OCI-LY3 (cell line): ENCODE measurements around the gene SLC25A47.

ENCODE experiments used
- H2AFZ ChIP-seq: fragments of 200-600, 300-600 bp; shearing (Covaris generic); 2 replicates; pipeline ENCODE4 v1.6.0; 2014; ENCODE audit warnings: antibody characterized with exemption, low read depth, low read length
- H3K27ac ChIP-seq: fragments of 200-600, 300-600 bp; sonication (generic); 2 replicates; pipeline ENCODE4 v1.5.1; 2014; ENCODE audit warnings: mild to moderate bottlenecking, low read length, moderate library complexity, mixed read lengths
- H3K27me3 ChIP-seq: fragments of 200-600, 300-600 bp; sonication (generic); 2 replicates; pipeline ENCODE4 v1.6.1; 2014; ENCODE audit warnings: low read depth, low read length, mixed read lengths
- H3K36me3 ChIP-seq: fragments of 200-600, 300-600 bp; sonication (generic); replicated peaks from 2 replicates; pipeline ENCODE3; 2014; ENCODE audit warnings: low read depth, low read length, mixed read lengths
- H3K4me1 ChIP-seq: fragments of 300-600, 200-600 bp; sonication (generic); 2 replicates; pipeline ENCODE4 v1.6.1; 2014; ENCODE audit warnings: low read length, mixed read lengths
- H3K4me2 ChIP-seq: fragments of 200-600, 300-600 bp; sonication (generic); 2 replicates; pipeline ENCODE4 v1.6.1; 2014; ENCODE audit warnings: low read length, mixed read lengths
- H3K4me3 ChIP-seq: fragments of 300-600, 200-600 bp; sonication (generic); 2 replicates; pipeline ENCODE4 v1.5.1; 2014; ENCODE audit warnings: antibody characterized with exemption, mild to moderate bottlenecking, low read length, moderate library complexity
- H3K79me2 ChIP-seq: fragments of 300-600, 200-600 bp; shearing (Covaris generic); 2 replicates; pipeline ENCODE4 v1.6.1; 2014; ENCODE audit warnings: mild to moderate bottlenecking, low read length, mixed read lengths
- H3K9ac ChIP-seq: fragments of 300-600, 200-600 bp; shearing (Covaris generic); 2 replicates; pipeline ENCODE4 v1.6.0; 2014; ENCODE audit warnings: mild to moderate bottlenecking, low read length, moderate library complexity
- H3K9me3 ChIP-seq: fragments of 200-600, 300-600 bp; shearing (Covaris generic); 2 replicates; pipeline ENCODE4 v1.6.1; 2014; ENCODE audit warnings: low read length, mixed read lengths; ENCODE audit not compliant: insufficient read depth
- H4K20me1 ChIP-seq: fragments of 200-600, 300-600 bp; sonication (generic); 2 replicates; pipeline ENCODE4 v1.6.1; 2016; ENCODE audit warnings: low read length, mixed read lengths; ENCODE audit not compliant: insufficient read depth
- EZH2phosphoT487 ChIP-seq: fragments of 200-600 bp; shearing (Covaris generic); IDR thresholded peaks from 2 replicates; pipeline ENCODE4 v1.6.1; 2018; ENCODE audit warnings: antibody characterized with exemption, mixed run types, low read depth
- TF ChIP-seq, protein P1 (sequence below): fragments of 200-600, 300-600 bp; sonication (generic); IDR thresholded peaks from 2 replicates; pipeline ENCODE4 v1.5.1; 2014; ENCODE audit warnings: antibody characterized with exemption, low read length, low read depth

SLC25A47 gene

DNA sequence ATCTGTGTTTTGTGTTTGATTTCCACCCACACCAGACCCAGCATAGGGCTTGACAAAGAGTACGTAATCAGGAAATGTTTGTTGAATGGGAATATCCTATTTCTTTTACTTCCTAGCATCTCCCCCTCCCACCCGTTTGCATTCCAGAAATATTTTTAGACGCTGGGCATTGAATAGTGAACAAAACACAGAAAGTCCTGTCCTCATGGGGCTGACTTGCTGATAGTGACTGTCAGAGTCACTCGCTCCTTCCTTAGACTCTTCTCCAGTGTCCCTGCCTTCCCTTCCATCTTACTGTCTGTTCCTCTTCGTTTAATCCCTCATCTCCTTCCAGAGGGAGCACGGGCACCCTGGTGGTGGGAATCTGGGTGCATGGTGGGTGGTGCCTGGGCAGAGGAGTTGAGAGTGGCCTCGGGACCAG lies 53.6 kb downstream of the SLC25A47 start:
- H3K4me1 ChIP-seq, result peaks cover 29% of the 10 kb centered on the region
- H3K27ac ChIP-seq, result peak overlapping the region; percentile 74
- H3K27me3 ChIP-seq, result no peaks in the 10 kb centered on the region
- H3K4me3 ChIP-seq, result peak overlapping the region; percentile 91
- no peaks in the 10 kb centered on the region for H3K9me3 ChIP-seq
- H2AFZ ChIP-seq, result peak overlapping the region; percentile 67; the same call in 1 of the 2 replicates
- peak overlapping the region; percentile 78 for H3K9ac ChIP-seq
- peaks cover 4% of the 10 kb centered on the region for H3K36me3 ChIP-seq
- H3K79me2 ChIP-seq, result peaks cover 13% of the 10 kb centered on the region
- peak overlapping the region; percentile 95 for H3K4me2 ChIP-seq
- TF ChIP-seq EZH2phosphoT487, result no peak
- TF ChIP-seq, protein P1, sequence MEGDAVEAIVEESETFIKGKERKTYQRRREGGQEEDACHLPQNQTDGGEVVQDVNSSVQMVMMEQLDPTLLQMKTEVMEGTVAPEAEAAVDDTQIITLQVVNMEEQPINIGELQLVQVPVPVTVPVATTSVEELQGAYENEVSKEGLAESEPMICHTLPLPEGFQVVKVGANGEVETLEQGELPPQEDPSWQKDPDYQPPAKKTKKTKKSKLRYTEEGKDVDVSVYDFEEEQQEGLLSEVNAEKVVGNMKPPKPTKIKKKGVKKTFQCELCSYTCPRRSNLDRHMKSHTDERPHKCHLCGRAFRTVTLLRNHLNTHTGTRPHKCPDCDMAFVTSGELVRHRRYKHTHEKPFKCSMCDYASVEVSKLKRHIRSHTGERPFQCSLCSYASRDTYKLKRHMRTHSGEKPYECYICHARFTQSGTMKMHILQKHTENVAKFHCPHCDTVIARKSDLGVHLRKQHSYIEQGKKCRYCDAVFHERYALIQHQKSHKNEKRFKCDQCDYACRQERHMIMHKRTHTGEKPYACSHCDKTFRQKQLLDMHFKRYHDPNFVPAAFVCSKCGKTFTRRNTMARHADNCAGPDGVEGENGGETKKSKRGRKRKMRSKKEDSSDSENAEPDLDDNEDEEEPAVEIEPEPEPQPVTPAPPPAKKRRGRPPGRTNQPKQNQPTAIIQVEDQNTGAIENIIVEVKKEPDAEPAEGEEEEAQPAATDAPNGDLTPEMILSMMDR, result no peak
- H4K20me1 ChIP-seq, result no peaks in the 10 kb centered on the region
